ENCODE measurements around the gene INO80B.

DNA sequence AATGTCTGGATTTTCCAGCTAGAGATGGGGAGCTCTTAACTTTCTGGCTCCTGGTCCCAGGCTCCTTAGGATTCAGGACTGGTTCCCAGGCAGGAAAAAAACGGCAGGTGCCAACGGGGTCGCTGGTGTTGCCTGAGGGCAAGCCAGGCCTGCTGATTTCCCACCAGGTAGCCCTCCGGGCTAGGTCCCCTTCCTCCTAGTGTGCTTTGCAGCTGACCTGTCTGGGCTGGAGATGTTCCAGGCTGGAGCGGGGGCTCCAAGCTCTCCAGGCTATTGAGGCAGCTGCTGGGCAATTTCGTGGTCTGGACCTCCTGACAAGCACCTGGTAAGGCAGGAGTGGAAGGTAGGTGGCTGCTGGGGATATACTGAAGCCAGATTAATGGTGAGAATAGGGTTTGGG, 19.6 kb downstream of the INO80B start:
- TF ChIP-seq, protein P1, sequence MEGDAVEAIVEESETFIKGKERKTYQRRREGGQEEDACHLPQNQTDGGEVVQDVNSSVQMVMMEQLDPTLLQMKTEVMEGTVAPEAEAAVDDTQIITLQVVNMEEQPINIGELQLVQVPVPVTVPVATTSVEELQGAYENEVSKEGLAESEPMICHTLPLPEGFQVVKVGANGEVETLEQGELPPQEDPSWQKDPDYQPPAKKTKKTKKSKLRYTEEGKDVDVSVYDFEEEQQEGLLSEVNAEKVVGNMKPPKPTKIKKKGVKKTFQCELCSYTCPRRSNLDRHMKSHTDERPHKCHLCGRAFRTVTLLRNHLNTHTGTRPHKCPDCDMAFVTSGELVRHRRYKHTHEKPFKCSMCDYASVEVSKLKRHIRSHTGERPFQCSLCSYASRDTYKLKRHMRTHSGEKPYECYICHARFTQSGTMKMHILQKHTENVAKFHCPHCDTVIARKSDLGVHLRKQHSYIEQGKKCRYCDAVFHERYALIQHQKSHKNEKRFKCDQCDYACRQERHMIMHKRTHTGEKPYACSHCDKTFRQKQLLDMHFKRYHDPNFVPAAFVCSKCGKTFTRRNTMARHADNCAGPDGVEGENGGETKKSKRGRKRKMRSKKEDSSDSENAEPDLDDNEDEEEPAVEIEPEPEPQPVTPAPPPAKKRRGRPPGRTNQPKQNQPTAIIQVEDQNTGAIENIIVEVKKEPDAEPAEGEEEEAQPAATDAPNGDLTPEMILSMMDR (conservative IDR thresholded peaks at IDR 0.05): no peak
- no peak for TF ChIP-seq EZH2 (IDR thresholded peaks at IDR 0.05; ENCODE audit: low read depth)

Measured in PC-9 (cell line).